ENCODE data around the gene DXO. TPM values are rescaled to one million over a fixed set of nuclear protein-coding genes. Genes with fewer than 3 reads are reported as not detected.

DXO gene
- total and polyA plus RNA-seq, 2 of the 13 experiments (the other 11 are each of a cell fraction or from before 2014, with no cell fraction given): 18.6 to 26.2 TPM

GRCh38 chr6:31927863-31928671, 43.9 kb downstream of the DXO start (continued):
- TF ChIP-seq ZNF646 (CRISPR knock-in tag; IDR thresholded peaks at IDR 0.05): no peak
- TF ChIP-seq KIAA2018 (CRISPR knock-in tag; IDR thresholded peaks at IDR 0.05; ENCODE audit: borderline replicate concordance): no peak
- no peak for TF ChIP-seq ZSCAN30 (CRISPR knock-in tag; IDR thresholded peaks at IDR 0.05)
- TF ChIP-seq ZNF768 (CRISPR knock-in tag; IDR thresholded peaks at IDR 0.05): peak; percentile 21; the same call in 1 of the 2 replicates
- TF ChIP-seq ZNF101 (CRISPR knock-in tag; IDR thresholded peaks at IDR 0.05; ENCODE audit: borderline replicate concordance, low read depth): no peak
- TF ChIP-seq HES4 (CRISPR knock-in tag; IDR thresholded peaks at IDR 0.05; ENCODE audit: borderline replicate concordance): no peak
- TF ChIP-seq TRIM22 (IDR thresholded peaks at IDR 0.05): no peak
- no peak for TF ChIP-seq PRMT3 (CRISPR knock-in tag; IDR thresholded peaks at IDR 0.05; ENCODE audit: borderline replicate concordance, low read depth)
- TF ChIP-seq MYNN (CRISPR knock-in tag; IDR thresholded peaks at IDR 0.05; ENCODE audit: low read depth): no peak
- 0 out of 2 replicates have a peak, but pooled peaks have one; percentile 30 for TF ChIP-seq SAFB2 (CRISPR knock-in tag; IDR thresholded peaks at IDR 0.05; ENCODE audit: borderline replicate concordance, low read depth)
- TF ChIP-seq AGO1 (IDR thresholded peaks at IDR 0.05; ENCODE audit: low read depth, low read length, poor library complexity, severe bottlenecking): no peak
- TF ChIP-seq ZNF17 (CRISPR knock-in tag; IDR thresholded peaks at IDR 0.05): no peak

Data from HepG2 (cell line).